Panc1 (cell line): Measurements from ENCODE around the gene NUDT19.

Experiments used
- CTCF ChIP-seq: fragments of 450-650 bp; IDR thresholded peaks from 2 replicates; pipeline ENCODE4 v1.5.1; 2017; ENCODE audit warnings: mild to moderate bottlenecking
- REST ChIP-seq, 2 experiments: IDR thresholded peaks; 2 replicates each; pipeline ENCODE4 v1.6.1; 2011 to 2012; ENCODE audit warnings: low read depth in 2 of 2, control low read depth in 1 of 2, low read length in 1 of 2, mild to moderate bottlenecking in 1 of 2, moderate library complexity in 1 of 2; ENCODE audit not compliant: insufficient read depth in 1 of 2

GRCh38 chr19:32682317-32682716 lies 9.3 kb upstream of the NUDT19 start:
- TF ChIP-seq REST (IDR thresholded peaks at IDR 0.05; ENCODE audit: insufficient read depth in 1 of 2, low read depth in 2 of 2, low read length in 1 of 2): no peak
- TF ChIP-seq CTCF: no peak
